Esophagus squamous epithelium (tissue), 4 donors: ENCODE results near the gene ACTL6B.

ENCODE experiments used
- CTCF ChIP-seq, 6 experiments: fragments of 450-650 bp in 4 of 6; fragments of 200-600 bp in 2 of 6; sonication (generic) in 2 of 6; IDR thresholded peaks; one replicate each; pipeline ENCODE4 v1.5.1; 2016 to 2019; ENCODE audit warnings: antibody characterized with exemption in 6 of 6, mild to moderate bottlenecking in 4 of 6, moderate library complexity in 4 of 6
- POLR2A ChIP-seq, 4 donors: fragments of 450-650 bp; IDR thresholded peaks; one replicate each; pipeline ENCODE4 v1.6.1; 2017; ENCODE audit warnings: antibody characterized with exemption in 4 of 4, mild to moderate bottlenecking in 4 of 4, moderate library complexity in 3 of 4

- TF ChIP-seq CTCF (IDR thresholded peaks at IDR 0.05) (no peak), POLR2A (IDR thresholded peaks at IDR 0.05) (no peak)
Measured at GRCh38 chr7:100642534-100642907, 13.7 kb downstream of the ACTL6B start.
